HG03520 (cell line): ENCODE measurements around the gene VCL.

ENCODE experiments used
- ATAC-seq: cut with Tn5 transposase; IDR thresholded peaks from one replicate; pipeline ENCODE4 v1.9.1; 2021; ENCODE audit warnings: mild to moderate bottlenecking, moderate library complexity; ENCODE audit not compliant: unreplicated experiment

VCL gene

DNA sequence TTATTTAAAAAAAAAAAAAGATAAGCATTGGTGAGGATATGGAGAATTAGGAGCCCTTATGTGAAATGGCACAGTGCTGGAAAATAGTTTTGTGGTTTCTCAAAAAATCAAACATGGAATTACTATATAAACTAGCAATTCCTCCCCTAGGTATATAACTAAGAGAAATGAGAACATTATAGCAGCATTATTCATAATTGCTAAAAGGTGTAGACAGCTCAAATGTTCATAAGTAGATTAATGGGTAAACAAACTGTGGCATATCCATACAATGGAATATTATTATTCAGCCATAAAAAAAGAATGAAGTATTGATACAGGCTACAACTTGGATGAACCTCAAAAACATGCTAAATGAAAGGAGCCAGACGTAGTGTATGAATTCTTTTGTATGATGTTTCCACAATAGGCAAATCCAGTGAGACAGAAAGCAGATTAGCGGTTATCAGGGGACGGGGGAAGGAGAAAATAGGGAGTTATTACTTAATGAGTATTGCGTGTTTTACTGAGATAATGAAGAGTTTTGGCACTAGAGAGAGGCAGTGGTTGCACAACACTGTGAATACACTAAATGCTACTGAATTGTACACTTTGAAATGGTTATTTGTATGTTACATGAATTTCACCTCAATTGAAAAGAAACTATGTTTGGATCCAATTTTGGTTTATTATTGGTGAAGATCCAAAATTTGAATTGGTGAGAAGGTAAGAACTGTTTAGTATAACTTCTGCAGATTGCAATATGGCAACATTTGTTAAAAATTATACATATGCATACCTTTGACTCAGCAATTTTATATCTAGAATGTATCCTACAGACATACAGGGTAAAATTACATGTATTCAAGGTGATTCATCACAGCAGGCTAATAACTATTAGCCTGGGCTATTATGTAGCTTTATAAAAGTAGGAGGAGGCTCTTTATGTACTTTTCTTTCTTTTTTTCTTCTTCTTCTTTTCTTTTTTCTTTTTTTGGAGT lies 69.7 kb downstream of the VCL start:
- no peak for ATAC-seq

DNA sequence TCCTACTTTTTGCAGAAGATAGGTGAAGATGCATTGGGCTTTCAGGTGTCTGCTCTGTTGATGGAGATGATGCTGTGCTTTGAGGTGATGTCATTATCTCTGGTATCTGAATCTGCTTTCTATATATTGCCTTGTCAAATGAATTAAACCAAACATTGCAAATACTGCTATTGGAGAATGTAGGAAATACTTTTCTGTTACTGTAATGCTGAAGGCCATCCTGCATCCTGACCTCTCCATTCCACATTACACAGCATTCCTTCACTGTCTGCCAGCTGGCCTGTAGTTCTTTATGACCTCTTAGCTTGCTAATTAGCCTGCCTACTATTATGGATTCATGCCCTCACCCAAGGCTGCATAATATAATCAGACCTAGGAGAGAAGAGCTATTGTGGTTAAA lies 73.2 kb downstream of the VCL start:
- ATAC-seq = no peak

GRCh38 chr10:74072503-74072902 lies 74.6 kb downstream of the VCL start:
- no peak for ATAC-seq

GRCh38 chr10:74075906-74076305 lies 78.0 kb downstream of the VCL start:
- ATAC-seq = no peak

- ATAC-seq = no peak
Measured at GRCh38 chr10:74076961-74077360, 79.0 kb downstream of the VCL start.

GRCh38 chr10:74077416-74077815 lies 79.5 kb downstream of the VCL start:
- no peak for ATAC-seq

DNA sequence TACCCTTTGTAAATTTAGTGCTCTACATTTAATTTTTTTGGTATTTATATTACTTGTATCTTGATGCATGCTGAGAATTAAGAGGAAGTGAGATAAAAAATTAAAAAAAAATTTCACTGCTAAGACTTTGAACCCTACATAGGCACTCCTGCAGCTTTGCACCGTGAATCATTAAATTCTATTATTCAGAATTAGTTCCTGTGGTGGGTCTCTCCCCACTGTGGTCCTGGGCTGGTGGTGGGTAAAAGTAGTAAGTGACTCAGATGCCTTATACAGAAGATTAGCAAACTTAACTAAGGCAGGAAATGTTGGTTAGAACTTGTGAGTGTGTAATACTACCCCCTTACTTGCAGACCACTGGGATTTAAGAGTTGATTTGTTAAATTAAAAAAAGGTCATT lies 80.1 kb downstream of the VCL start:
- ATAC-seq = no peak

DNA sequence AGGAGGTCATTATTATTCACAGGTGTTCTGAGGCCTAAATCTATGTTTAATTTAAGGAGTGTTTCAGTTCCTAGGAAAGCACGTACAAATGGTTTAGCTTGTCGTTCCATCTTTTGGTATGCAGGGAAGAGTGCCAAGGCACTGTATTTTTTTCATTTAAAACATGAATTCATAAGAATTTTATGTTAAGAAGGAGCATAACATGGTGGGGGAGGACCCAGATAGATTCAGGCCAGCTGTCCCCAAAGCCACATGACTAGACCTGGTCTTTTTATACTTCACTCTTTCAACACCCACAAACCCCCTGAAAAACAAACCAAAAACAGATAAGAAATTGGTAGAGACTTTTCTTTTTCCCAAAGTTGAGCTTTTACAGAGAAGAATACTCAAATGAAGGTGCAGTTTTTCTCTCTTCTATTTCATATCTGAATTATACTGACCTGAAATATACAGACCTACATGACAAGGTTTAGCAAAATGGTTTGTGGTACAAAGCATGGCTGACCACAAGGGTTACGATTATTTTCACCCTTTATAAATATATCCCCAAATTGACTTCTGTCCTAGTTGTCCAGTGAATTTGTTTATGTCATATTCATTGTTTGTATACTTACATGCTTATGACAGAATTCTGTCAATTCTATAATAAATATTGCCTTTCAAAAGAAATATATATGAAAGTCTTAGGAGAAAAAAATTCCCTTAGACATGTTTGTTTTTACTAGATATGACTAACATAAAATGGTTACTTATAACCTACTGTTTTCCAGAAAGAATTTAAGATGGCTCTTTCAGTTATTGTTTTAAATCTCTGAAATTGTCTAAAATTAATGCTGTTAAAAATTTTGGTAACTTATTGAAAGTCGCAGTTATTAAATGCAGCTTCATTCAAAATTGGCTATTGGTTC lies 81.4 kb downstream of the VCL start:
- no peak for ATAC-seq

- no peak for ATAC-seq
Measured at GRCh38 chr10:74079936-74080590, 82.1 kb downstream of the VCL start.

DNA sequence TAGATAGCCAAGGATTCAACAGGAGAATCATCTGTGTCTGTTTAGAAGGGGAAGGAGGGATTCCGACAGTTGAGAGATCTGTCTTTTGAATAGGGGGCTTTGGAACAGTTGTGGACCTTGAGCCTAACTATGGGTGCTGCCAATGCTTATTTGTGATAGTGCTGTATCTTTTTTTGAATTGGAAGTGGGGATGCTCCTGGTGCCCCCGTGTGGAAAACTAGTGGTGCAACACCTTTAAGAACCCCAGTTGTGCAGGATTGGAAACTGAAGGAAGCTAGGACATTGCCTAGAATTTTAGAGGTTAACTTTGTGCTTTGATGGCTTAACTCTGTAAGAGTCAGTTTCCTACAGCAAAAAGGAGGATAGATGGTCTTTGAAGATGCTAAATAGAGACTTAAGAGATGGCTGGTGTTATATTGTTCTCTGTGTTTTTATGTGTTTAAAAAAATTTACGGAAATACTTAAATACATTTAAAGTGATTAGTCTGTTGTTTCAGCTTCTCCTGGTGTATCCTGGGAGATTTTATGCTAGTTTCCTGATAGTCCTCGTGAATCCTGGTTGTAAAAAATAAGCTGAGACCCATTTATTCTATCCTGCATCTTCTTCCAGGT lies 83.4 kb downstream of the VCL start:
- no peak for ATAC-seq

- no peak for ATAC-seq
Measured at GRCh38 chr10:74081941-74082718, 84.2 kb downstream of the VCL start.

GRCh38 chr10:74083304-74083703 lies 85.4 kb downstream of the VCL start:
- ATAC-seq = no peak

DNA sequence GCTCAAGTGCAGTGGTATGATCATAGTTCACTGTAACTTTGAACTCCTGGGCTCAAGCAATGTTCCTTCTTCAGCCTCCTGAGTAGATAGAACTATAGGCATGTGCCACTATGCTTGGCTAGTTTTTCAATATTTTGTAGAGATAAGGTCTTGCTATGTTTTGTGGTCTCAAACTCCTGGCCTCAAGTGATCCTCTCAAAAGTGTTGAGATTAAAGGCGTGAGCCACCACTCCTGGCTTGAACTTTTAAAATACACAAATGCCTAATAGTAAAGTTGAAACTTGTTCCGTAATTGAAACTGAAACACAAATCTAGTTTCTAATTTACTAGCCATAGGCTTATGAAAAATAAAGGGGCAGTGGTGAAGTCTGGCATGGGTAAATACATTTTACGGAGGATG lies 87.0 kb downstream of the VCL start:
- peak; percentile 58 for ATAC-seq

- no peak for ATAC-seq
Measured at GRCh38 chr10:74086317-74086716, 88.4 kb downstream of the VCL start.

DNA sequence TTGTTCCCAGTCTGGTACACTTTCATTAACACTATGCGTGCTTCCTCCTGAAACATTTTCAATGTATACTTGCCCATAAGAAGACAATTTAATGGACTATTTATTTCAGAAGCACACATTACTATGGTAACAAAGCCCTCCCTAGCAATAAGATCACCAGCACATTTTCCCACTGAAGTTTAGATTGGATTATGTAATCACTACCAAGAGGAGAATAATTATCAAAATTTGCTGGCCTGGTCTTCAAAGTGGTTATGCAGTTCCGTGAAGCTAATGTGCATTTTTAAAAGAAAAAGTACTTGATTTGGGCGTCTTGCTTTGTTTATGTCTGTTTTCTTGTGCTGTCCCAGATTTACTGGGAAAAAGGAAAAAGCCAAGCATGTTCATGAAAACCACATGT lies 90.8 kb downstream of the VCL start:
- no peak for ATAC-seq

- no peak for ATAC-seq
Measured at GRCh38 chr10:74092372-74092771, 94.5 kb downstream of the VCL start.

DNA sequence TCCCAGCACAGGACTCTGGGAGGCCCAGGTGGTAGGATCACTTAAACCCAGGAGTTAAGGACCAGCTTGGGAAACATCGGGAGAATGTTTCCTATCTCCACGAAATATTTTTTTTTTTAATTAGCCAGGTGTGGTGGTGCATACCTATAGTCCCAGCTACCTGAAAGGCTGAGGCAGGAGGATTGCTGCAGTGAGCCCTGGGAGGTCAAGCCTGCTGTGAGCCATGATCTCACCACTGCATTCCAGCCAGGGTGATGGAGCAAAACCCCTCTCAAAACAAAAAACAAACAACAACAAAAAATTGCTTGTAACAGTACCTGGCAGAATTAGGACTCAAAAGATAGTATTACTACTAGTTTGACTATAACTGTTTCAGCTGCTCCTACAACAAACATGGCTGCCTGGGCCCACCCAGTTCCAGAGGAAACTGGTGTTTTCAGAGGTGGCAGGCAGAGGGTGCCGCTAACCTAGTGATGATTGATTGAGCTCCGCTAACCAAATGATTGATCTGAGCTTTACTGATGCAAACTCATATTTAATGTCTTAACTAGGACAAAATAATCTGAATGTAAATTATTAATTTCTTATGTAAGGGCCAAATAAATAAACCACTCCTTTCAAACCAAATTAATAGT lies 95.7 kb downstream of the VCL start:
- no peak for ATAC-seq

GRCh38 chr10:74094231-74094630 lies 96.3 kb downstream of the VCL start:
- no peak for ATAC-seq

DNA sequence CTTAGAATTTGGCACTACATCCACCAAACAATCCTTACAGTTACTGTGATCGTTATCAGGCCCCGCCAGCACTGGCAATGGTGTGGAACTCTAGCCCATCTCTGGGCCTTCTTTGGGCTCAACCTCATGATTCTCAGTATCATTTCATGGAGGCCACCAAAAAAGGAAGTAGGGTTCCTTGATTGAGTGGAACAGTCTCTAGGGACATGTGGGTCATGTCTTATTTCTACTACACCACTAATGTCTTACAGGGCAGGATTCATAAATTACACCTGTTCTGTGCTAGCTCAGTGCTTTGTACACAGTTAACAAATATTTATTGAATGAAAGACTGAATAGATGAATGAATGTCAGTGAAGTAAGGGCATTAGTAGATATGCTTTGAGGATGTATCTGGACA lies 98.9 kb downstream of the VCL start:
- ATAC-seq = peak; percentile 80

GRCh38 chr10:74097776-74098175 lies 99.9 kb downstream of the VCL start:
- no peak for ATAC-seq
